RWPE1 (cell line): Measurements from ENCODE around the gene NEO1.

Experiments
- CTCF ChIA-PET: fragments of 350-600 bp; sonication (Branson Sonifier 250); formaldehyde crosslinking; extraction: SDS; loops from one replicate; lab custom pipeline; 2021; lab: Yijun Ruan, JAX
- POLR2A ChIA-PET: fragments of 400-600 bp; formaldehyde crosslinking; extraction: SDS; loops from one replicate; lab custom pipeline; 2020; ENCODE audit warnings: antibody characterized with exemption; ENCODE audit not compliant: low non-redundant PET; lab: Yijun Ruan, JAX
- DNase-seq: peaks from one replicate; pipeline ENCODE4 v3.0.0; 2012; ENCODE audit warnings: low spot score
- H3K27ac ChIP-seq: fragments of 450-650 bp; 2 replicates; pipeline ENCODE4 v1.5.1; 2017
- CTCF ChIP-seq: fragments of 450-650 bp; conservative IDR thresholded peaks from 2 replicates; pipeline ENCODE4 v1.5.1; 2017; ENCODE audit warnings: low read depth, mild to moderate bottlenecking

NEO1 gene

GRCh38 chr15:73320619-73321180, 268.4 kb downstream of the NEO1 start:
- TF ChIP-seq CTCF = no peak
- no peak for DNase-seq
- CTCF ChIA-PET = no interaction called here
- POLR2A ChIA-PET = no interaction called here
- no peak overlapping the region for H3K27ac ChIP-seq

DNA sequence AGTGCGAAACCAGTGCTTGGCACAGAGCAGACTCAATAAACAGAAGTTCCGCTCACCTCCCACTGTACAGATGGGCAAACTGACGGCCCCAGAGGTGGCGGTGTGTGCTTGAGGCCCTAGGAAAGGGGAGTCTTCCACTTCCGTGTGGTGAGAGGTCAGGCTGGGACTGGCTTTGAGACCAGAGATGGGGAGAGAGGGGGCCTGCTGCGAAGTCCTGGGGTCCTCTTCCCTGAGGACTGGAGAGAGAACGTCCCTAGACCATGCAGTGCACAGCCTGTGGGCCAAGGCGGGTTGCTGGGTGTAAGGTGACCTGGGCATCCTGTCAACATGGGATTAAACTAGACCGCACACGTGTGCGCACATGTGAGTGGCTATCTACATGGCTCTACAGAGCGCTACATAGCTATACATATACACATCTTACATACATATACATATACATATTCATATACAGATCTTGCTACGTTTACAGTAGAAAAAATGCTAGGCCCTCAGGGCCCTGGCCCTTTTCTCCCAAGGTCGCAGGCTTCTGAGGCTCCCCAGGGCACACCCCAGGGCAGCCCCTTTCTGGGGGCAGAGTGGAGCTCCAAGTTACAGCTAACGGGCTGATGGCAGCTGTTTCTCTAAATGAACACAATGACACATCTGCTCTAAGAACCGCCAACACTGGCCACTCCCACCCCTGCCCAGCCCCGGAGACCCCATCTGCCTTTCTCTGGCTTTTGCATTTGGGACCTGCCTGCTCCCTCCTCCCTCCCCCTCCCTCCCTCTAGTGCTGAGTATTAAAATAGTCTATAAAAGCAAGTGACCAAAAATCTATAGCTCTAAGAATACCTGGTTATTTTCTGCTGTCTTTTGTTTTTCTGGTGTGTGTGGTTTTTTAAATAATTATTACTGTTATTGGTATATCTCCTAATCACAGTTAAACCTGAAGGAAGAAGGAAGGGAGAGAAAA, 269.5 kb downstream of the NEO1 start:
- ChIA-PET CTCF (no interaction called here), POLR2A (no interaction called here)
- no peak for DNase-seq
- TF ChIP-seq CTCF = no peak
- no peak overlapping the region for H3K27ac ChIP-seq

GRCh38 chr15:73322665-73323373, 270.6 kb downstream of the NEO1 start:
- no peak for DNase-seq
- ChIA-PET POLR2A (no interaction called here), CTCF (no interaction called here)
- no peak for TF ChIP-seq CTCF
- no peak overlapping the region for H3K27ac ChIP-seq

DNA sequence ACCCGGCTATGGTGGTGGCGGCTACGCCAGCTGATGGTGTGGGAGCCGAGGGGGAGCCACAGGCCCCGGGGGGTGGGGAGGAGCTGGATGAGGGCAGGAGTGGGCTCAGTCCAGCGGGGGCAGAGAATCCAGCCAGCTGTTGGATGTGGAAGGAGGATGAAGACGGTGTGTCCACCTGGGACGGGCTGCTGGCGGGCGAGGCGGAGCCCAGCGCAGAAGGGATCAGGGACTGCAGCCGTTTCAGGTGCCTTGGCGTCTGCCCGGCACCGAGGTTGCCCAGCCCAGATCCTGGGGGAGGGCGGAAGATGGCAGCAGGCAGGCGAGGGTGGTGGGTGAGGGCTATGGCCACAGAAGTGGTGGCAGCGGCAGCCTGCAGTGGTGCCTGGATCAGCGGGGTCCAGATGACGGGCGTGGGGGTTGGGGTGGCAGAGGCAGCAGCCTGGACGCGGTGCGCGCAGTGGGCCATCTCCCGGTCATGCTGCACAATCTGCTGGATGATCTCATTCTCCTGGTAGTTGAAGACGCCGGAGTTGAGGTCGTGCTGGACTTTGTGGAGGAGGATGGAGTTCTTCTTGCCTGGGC, 271.2 kb downstream of the NEO1 start:
- ChIA-PET POLR2A (no interaction called here), CTCF (no interaction called here)
- H3K27ac ChIP-seq = no peak overlapping the region
- no peak for DNase-seq
- TF ChIP-seq CTCF = no peak

DNA sequence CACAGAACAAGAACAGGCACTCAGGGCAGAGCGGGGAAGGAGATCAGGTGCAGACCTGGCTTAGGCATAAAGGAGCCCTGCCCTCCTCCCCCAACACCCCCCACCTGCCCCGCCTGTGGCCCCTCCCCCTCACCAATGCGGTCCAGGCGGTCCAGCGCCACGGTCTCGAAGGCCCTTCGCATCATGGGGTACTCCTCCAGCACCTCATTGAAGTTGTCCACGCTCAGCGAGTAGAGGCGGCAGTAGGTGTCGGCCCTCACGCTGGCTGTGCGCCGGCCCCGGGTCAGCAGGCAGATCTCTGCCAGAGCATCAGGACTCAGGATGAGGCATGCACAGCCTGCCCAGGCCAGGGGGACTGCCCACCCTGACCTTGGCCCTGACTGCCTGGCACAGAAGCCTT, 271.7 kb downstream of the NEO1 start:
- no peak for TF ChIP-seq CTCF
- ChIA-PET CTCF (no interaction called here), POLR2A (no interaction called here)
- no peak overlapping the region for H3K27ac ChIP-seq
- DNase-seq = no peak
